ENCODE results near the gene KCNA3.

Gene KCNA3

DNA sequence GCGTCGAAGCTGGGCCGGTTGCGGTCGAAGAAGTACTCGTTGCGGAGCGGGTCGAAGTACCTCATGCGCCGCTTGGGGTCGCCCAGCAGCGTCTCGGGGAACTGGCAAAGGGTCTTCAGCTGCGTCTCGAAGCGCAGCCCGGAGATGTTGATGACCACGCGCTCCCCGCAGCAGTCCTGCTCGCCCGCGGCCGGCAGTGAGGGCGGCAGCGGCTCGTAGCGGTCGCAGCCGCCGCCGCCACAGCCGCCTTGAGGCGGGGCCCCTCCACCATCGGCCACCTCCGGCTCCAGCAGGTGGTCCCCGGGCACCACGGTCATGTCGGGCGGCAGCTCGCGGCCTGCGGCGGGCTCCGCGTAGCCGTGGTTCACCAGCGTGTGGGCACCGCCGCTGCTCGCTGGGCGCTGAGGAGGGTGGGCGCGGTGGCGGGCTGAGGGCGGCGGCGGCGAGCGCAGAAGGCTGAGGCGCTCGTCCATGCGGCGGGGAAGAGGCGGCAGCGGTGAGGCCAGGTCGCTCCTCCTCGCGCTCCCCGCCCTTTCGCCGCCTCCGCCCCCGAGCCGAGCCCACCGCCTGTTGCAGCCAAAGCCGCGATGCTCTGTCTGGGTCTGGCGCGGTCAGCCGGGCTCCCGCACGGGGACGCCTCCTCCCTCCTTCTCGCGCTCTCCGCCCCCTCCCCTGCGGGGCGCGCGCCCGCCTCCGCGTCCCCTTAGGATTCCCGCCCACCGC is at the start of gene KCNA3:
TSS of gene KCNA3 (minus strand) at position 604 of the 723 bp plus-strand sequence. CDS start at position 473, 131 bp downstream.
- no peak for DNase-seq (ENCODE audit: low spot score)

DNA sequence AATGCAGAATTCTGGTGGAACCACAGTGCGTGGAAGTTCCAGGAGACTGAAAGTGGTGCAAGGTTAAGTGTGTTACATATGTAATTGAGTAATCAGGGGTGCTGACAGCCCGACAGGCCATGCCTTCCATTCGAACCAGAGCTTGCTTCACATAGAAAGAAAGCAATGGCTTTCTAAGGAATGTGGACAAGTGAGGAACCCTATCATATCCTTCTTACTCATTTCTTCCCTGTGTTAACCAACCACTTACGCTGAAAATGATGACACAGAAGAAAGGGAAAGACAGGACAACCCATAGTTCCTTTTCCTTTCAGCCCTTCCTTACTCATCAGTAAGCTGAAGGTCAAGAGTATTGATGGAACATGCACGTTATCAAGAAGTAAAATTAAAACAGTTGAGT is 48.1 kb upstream of the KCNA3 start:
- DNase-seq (ENCODE audit: low spot score): no peak

DNA sequence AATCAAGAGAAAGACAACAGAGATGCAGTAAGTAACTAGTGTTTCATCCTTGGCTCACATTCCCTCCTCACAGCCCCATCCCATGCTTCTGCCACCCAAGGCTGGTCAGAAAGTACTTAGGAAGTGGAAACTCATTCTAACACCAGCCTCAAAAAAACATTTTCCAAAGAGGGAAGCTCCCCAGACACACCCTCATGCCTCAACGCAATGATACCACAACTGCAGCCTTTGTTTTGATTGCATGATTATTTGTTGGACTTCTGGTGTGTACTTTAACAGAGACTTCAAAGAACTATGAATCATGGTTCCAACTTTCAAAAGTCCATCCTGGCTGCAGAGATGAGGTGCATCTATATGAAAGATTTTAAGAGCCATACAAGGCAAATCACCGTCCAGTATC is 45.2 kb upstream of the KCNA3 start:
- no peak for DNase-seq (ENCODE audit: low spot score)

DNA sequence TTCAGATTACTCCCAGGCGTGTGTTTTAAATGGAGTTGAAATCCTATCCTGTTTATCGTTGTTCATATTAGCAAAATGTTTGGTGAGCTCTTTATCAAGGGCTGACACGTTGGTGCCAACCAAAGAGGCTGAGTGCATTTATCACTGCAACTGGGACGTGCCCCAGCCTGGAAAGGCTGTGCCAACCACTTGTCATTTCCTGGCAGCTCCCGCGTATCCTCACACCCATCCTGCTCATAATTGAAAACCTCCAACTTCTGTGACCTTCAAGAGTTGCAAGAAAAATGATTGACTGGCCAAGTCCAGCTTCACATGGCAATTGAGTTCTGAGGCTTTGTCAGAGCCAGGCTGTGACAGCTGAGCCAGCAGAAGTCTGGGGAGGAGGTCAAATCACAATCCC is 43.7 kb upstream of the KCNA3 start:
- no peak for DNase-seq (ENCODE audit: low spot score)

DNA sequence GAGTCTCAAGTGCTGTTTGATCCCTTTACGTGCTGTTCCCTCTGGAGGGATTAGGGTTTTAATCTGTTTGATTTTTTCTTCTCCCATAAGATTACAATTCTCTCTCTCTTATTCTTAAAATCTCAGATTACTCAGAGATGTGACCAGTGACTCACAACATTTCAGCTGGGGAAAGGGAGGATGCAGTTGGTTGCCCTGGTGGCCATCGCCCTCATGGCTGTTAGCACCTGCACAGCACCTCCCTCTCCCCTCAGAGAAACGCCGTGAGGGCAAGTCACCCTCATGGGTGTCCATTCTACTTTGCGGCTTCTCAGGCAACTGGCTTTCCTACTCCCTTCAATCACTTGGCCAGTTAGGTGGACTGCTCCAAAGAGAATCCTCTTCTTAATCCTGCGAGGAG is 42.4 kb upstream of the KCNA3 start:
- no peak for DNase-seq (ENCODE audit: low spot score)

DNA sequence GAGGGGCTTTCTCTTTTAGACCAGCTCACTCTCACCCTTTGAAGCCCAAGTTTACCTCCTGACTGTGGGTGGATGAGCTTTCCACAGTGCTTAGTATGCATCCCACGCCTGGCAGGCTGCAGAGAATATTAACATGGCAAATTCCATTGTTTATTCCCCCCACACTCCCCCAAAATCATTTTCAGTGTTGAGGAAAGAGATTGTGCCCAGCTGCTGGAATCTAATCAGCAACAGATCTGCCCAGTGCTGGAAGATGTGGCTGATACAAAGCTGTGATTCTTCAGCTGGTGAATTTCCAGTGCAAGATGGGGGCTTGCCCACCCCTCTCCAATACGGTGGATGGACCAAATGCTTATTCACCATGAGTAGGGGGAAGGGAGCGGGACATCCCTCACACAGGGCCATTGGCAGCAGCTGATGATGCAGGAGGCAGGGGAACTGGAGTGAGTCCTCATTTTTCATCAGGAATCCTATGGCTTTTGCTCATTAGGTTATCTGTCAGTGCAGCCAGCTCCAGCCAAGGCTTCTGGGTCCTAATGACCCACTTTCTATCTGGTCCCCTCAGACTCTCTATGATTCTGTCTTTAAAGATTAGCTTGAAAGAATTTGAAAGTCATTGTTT is 39.7 kb upstream of the KCNA3 start:
- DNase-seq (ENCODE audit: low spot score): peak; percentile 61

DNA sequence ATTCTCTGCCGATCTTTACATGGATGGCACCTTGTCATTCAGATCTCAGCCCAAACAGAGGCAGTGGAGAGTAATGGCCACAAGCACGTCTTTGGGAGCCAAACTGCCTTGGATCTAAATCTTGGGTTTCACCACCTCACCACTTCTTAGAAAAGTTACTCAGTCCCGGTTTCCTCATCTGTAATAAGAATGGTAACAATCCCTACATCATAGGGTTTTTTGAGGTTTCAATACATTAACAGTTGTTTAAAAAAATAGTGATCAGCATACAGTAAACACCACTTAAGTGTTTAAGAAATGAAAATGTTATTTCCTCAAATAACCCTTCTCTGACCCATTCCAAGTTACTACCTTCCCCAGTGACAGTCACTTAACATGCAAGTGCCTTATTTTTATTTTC is 38.5 kb upstream of the KCNA3 start:
- DNase-seq (ENCODE audit: low spot score): no peak

DNA sequence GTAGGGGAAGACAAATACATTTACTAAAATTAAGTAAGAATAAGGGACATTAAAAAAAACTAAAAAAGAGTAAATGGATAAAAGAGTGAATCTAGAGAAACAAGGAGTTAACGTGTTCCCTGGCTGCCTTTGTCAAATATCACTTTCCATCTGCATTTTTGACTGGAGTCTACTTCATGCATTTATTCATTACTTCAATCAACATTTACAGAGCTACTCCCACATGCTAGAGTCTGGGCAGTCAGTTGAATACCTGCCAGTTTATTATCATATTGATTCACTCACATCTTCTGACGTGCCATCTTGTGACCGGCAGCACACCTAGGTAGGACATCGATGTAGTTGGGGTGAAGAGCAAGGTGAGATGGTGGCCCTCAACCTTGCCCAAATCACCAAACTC is 35.6 kb upstream of the KCNA3 start:
- no peak for DNase-seq (ENCODE audit: low spot score)

DNA sequence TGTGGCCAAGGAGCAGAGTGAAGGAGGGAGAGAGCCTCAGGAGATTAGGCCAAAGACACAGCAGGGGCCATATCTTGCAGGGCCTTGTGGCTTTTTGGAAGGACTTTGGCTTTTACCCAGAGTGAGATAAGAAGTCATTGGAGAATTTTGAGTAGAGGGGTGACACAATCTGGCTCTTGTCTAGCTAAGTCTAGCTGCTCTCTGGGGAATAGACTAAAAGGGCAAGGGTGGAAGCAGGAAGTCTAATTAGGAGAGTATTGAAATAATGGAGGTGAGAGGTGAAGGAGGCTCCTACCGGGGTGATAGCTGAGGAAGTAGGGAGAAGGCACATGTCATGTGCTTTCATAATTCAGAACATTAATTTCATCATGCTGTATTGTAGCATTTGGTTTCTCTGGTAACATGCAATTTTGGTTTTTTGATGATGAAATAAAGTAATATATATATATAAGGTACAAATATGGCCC is 34.3 kb upstream of the KCNA3 start:
- DNase-seq (ENCODE audit: low spot score): no peak

DNA sequence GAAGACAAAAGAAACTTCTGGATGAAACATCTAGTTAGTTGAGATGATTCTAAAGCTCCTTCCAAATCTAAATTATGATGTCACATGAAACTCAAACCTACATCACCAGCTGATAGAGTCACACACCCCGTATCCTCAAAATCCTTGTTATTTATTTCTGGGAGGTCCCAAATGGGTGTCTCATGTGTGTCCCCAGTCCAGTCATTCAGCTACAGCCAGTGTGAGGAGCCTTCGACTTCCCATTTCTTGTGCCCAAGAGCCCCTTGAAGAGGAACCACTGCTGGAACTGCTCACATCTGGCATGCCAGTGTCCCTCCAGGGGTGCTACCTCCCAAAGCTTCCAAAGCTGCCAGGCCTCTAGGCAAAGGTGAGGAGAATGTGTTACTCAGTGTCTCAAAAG is 32.5 kb upstream of the KCNA3 start:
- DNase-seq (ENCODE audit: low spot score): no peak

DNA sequence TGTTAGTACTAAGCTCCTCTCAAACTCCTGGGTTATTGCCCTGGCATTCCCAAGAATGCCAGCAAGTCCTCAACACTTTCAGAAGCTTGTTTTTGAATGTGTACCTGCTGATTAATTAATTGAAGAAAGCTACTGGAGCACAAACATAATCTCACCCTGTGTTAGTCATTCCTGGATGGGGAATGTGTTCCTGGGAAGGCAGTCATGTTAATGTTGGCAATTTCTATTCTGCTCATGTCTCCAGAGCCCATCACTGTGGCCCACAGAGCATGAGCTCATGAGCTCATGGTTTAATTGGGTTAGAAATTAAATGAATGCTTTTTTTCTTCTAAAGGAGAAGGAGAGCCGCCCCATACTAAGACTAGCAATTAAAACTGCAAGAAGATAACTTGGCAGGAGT is 31.9 kb upstream of the KCNA3 start:
- DNase-seq (ENCODE audit: low spot score): no peak

DNA sequence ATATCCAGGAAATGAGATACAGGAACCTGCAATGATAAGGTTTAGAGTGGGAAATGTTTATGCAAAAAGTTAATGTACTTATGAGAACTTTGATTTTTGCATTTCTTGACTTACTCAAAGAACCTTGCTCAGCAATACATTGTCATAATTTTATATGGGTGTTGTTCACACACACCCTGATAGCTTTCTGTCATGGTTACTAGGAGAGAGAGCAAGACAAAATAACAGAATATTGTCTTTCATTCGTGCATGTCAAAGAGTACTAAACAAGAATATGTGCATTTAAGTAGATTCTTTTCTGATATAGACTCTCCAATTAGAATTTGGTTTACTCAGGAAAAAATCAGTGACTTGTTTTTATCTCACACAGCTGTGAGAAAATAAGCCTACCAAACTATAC is 27.5 kb upstream of the KCNA3 start:
- no peak for DNase-seq (ENCODE audit: low spot score)

DNA sequence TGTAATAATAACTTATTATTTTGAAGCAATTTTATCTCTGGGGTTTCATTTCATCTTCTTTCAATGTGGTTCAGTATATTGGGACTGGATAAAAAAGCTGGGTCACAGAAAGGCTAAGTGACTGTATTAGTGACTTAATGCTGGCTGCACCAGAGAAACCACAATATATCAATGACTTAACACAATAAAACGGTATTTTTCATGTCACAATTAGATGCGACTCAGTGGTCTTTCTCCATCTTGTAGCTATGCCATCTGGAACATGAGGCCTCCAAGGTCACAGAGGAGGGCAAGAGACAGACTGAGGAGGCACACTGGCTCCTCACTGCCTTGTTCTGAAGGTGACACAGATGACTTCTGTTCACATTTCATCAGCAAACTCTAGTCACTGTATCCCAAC is 26.0 kb upstream of the KCNA3 start:
- no peak for DNase-seq (ENCODE audit: low spot score)

DNA sequence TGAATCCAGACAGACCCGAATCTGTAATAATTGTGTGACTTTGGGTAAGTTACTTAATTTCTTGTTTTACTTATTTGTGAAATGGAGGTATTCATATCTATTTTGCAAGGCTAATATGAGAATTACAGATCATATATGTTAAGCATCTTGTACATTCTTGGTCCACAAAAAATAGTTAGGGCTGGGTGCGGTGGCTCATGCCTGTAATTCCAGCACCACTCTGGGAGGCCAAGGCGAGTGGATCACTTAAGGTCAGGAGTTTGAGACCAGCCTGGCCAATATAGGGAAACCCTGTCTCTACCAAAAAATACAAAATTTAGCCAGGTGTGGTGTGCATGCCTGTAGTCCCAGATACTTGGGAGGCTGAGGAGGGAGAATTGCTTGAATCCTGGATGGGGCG is 22.9 kb upstream of the KCNA3 start:
- DNase-seq (ENCODE audit: low spot score): no peak

DNA sequence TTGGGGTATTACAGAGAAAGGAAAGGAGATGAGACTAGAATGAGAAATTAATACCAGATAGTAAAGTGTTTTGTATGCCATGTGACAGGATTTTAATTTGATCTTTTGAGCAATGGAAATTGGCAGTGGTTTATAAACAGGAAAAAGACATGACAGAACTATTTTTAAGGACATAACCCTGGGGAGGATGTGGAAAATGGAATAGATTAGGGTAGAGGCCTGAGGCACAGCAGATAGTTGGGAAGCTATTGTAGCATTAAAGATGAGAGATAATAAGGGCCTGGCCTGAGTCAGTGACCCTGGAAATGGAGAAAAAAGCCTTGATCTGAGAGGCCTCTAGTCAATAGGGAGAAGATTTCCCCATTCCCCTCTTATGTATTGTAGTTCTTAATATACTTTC is 22.1 kb upstream of the KCNA3 start:
- no peak for DNase-seq (ENCODE audit: low spot score)

DNA sequence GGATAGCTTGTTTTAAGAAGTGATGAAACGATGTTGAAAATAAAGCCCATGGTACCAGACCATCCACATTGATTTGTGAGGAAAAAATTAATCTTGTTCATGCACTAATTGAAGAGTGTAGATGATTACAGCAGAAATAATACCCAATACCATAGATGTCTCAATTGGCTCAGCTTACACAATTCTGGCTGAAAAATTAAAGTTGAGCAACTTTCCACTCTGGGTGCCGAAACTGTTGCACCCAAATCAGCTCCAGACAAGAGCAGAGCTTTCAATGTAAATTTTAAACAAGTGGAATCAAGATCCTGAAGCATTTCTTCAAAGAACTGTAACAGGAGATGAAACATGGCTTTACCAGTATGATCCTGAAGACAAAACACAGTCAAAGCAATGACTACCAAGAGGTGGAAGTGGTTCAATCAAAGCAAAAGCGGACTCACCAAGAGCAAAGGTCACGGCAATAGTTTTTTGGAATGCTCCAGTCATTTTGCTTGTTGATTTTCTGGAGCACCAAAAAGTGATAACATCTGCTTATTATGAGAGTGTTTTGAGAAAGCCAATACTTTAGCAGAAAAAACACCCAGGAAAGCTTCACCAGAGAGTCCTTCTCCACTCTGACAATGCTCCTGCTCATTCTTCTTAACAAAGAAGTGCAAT is 16.1 kb upstream of the KCNA3 start:
- DNase-seq (ENCODE audit: low spot score): no peak

DNA sequence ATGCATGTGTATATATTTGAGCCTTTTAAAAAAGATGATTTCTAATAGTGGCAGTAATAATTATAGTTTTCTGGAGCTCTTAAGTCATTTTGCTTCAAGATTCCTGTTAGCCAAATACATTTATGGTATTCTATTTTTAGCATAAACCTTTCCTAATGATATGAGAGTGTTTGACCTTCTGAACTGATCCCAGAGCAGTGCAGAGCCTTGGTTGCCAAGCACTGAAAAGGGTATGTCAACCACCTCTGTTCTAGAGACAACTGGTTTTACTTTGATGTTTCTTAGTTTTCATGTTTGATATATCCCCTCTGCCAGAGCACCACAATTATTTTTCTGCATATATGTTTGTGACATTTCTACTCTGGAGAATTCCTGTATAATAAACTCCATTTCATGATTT is 15.1 kb upstream of the KCNA3 start:
- no peak for DNase-seq (ENCODE audit: low spot score)

DNA sequence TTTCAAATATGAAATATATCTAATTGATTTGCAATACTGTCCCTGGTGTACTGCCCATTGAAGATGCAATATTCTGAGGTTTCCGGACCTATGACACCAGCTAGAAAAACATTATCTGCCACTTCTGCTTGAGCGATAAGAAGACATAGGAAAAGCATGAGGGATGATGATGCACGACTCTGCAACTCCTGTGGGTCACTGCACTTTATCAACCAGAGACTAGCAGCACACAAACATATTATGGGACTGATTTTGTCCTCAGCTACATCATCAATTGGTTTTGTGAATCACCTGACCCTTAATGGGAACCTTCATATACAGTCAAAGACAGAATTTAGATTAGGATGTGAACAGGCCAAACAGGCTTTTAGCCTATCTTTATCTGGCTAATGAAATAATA is 13.8 kb upstream of the KCNA3 start:
- no peak for DNase-seq (ENCODE audit: low spot score)

DNA sequence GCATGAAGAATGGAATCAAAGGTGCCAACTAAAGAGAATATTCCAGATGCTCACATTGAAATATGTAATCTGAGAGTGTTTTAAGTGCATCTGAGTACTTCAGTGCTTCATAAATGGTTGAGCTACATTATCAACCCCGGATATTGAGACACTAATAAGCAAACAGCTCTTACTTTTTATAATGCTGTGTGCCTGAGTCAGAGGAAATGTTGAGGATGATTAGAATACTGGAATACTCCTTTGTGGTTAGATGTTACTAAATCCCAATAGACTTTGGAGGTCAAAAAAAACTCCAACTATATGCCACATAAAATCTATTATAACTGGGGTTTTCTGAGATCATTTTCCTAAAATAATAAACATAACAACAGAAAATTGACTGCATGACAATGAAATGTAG is 12.5 kb upstream of the KCNA3 start:
- no peak for DNase-seq (ENCODE audit: low spot score)

DNA sequence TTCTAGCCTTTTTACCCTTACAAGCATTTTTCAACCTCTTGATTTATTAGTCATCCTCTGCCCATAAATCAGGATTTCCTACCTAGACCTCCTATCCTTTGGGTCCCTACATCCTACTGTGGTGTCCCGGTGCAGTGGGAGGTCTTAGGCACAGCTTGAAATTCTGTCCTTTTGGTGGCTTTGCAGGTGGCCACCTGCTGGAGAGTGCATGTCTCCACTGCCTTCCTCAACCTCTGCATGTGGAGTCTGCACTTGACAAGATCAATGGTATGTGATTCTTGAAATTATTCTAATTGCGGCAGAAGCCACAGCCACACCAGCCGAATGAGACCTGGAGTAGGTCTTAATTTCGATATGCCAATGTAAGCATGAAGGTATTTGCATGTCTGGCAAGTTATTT is 11.4 kb upstream of the KCNA3 start:
- no peak for DNase-seq (ENCODE audit: low spot score)

DNA sequence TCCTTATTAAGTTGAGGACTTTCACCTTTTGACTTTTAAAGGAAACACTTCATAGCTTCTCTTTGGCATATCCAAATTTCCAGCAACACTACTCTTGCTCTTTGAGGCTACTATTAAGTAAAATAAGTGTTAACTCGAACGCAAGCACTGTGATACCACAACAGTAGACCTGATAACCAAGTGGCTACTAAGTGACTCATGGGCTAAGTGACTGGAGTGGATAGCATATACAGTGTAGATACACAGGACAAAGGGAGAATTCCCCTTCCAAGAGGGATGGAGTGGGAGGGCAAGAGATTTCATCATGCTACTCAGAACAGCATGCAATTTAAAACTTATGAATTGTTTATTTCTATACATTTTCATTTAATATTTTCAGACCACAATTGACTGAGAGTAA is 9.8 kb upstream of the KCNA3 start:
- no peak for DNase-seq (ENCODE audit: low spot score)

DNA sequence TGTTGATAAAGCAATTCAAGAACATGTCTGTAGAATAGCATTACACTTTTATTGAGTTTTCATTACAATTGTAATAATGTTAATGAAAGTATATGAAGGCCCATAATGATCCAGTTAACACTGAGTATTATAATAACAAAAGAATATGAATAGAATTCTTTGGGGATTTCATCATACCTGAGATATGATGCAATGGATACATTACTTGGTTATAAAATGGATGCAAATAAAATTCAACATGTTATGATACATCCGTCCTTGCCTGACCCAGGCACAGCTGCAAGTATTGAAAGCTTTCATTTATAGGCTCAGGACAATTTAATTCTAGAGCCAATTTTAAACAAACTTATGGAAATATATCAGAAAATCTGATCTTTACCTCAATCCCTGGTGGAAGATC is 8.2 kb upstream of the KCNA3 start:
- DNase-seq (ENCODE audit: low spot score): no peak

DNA sequence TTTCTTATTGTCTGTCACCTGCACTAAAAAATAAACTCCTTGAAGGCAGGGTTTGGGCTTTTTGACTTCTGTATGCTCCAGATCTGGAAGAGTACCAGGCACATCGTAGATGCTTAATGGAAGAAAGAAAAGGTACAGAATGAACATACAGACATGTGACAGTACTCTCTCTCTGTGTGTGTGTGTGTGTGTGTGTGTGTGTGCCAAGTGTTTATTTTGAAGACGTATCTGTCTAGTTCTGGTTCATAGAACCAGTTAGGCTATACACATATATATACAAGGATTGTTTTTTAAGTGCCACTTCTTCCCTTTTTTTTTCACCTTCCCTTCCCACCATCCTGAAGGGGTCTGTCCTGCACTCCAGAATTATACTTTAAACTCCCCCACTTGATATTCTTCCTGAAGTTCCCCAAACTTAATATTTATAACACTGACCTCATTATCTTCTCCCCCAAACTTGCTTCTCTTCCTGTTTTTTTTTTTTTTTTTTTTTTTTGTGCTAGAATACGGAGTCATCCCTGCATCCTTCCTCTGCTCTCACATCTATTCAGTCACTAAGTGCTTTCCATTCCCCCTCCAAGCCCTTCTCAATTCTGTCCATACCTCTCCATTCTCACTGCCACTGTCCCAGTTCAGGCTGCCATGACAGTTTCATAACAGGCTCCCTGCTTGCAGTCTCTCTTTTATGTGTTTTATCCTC is 5.4 kb upstream of the KCNA3 start:
- no peak for DNase-seq (ENCODE audit: low spot score)

All from putamen (tissue), 1 donor.